ENCODE data around the gene DCTN1.

DCTN1 gene

GRCh38 chr2:74407682-74408081 lies 27.6 kb upstream of the DCTN1 start:
- TF ChIP-seq, protein P1, sequence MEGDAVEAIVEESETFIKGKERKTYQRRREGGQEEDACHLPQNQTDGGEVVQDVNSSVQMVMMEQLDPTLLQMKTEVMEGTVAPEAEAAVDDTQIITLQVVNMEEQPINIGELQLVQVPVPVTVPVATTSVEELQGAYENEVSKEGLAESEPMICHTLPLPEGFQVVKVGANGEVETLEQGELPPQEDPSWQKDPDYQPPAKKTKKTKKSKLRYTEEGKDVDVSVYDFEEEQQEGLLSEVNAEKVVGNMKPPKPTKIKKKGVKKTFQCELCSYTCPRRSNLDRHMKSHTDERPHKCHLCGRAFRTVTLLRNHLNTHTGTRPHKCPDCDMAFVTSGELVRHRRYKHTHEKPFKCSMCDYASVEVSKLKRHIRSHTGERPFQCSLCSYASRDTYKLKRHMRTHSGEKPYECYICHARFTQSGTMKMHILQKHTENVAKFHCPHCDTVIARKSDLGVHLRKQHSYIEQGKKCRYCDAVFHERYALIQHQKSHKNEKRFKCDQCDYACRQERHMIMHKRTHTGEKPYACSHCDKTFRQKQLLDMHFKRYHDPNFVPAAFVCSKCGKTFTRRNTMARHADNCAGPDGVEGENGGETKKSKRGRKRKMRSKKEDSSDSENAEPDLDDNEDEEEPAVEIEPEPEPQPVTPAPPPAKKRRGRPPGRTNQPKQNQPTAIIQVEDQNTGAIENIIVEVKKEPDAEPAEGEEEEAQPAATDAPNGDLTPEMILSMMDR (IDR thresholded peaks at IDR 0.05; ENCODE audit: low read depth, low read length), result no peak
- no peak for DNase-seq (ENCODE audit: extremely low read depth, low read depth)

DNA sequence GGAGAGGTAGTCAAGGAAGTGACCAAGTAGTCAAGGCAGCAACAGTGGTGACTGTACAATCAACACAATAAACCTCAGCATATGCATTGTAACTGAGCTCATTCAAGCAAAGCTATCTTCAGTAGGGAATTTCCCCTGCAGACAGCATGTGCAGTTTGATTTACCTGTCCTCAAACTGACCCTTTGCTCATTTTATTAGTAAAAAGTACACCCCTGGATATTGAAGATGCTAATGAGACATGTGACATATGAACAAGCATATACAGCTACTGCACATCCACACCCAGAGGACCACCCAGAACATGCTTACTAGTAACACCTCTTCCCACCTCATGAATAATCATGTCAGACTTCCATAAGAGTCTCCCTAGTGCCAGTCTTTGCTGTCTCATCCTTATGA lies 25.9 kb upstream of the DCTN1 start:
- DNase-seq (ENCODE audit: extremely low read depth, low read depth), result no peak
- TF ChIP-seq, protein P1 (IDR thresholded peaks at IDR 0.05; ENCODE audit: low read depth, low read length), result no peak

DNA sequence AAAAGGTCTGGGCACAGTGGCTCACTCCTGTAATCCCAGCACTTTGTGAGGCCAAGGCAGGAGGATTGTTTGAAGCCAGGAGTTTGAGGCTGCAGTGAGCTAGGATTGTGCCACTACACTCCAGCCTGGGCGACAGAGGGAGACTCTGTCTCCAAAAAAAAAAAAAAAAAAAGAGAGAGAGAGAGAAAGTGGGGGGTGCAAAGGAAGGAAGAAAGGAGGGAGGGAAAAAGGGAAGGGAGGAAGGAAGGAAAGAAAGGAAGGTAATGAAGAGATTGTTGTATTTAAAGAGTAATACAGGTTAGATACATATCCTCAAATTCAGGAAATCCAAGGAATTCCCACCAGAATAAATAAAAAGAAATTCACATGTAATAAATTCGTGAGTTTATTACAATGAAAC lies 21.8 kb upstream of the DCTN1 start:
- no peak for DNase-seq (ENCODE audit: extremely low read depth, low read depth)
- TF ChIP-seq, protein P1 (IDR thresholded peaks at IDR 0.05; ENCODE audit: low read depth, low read length), result no peak

GRCh38 chr2:74399785-74400184 lies 19.7 kb upstream of the DCTN1 start:
- DNase-seq (ENCODE audit: extremely low read depth, low read depth), result no peak
- TF ChIP-seq, protein P1 (IDR thresholded peaks at IDR 0.05; ENCODE audit: low read depth, low read length), result peak; percentile 58

GRCh38 chr2:74396149-74396548 lies 16.0 kb upstream of the DCTN1 start:
- TF ChIP-seq, protein P1 (IDR thresholded peaks at IDR 0.05; ENCODE audit: low read depth, low read length), result no peak

DNA sequence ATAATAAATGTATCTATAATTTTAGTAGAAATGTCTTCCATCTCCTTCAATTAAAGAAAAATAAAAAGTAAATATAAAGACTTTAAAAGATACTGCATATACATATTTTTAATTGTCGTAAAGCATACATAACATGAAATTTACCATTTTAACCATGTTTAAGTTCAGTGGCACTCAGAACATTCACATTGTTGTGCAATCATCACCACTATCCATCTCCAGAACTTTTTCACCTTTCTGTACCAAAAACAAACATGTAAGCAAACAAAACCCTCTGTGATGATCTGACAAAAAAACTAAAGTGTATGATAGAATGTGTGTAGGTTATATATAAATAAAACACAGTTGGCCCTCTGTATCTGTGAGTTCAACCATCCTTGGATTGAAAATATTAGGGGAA lies 13.4 kb upstream of the DCTN1 start:
- TF ChIP-seq, protein P1 (IDR thresholded peaks at IDR 0.05; ENCODE audit: low read depth, low read length), result no peak
- DNase-seq (ENCODE audit: extremely low read depth, low read depth), result no peak

More at GRCh38 chr2:74396149-74396548, 16.0 kb upstream of the DCTN1 start:
- DNase-seq (ENCODE audit: extremely low read depth, low read depth), result no peak

- TF ChIP-seq, protein P1 (IDR thresholded peaks at IDR 0.05; ENCODE audit: low read depth, low read length), result no peak
- no peak for DNase-seq (ENCODE audit: extremely low read depth, low read depth)
Measured at GRCh38 chr2:74392449-74392743, 12.3 kb upstream of the DCTN1 start.

Measured in AG09319 (cell line).